ENCODE data around the gene MRPS34.

The MRPS34 gene

GRCh38 chr16:1768767-1769401 is 4.0 kb downstream of the MRPS34 start:
- no peak for DNase-seq

GRCh38 chr16:1768061-1768766 is 4.7 kb downstream of the MRPS34 start:
- DNase-seq: no peak

GRCh38 chr16:1767116-1767994 is 5.6 kb downstream of the MRPS34 start:
- DNase-seq: no peak

GRCh38 chr16:1766701-1767100 is 6.2 kb downstream of the MRPS34 start:
- DNase-seq: no peak

- DNase-seq: no peak
Measured at GRCh38 chr16:1766231-1766630, 6.7 kb downstream of the MRPS34 start.

GRCh38 chr16:1765826-1766225 is 7.1 kb downstream of the MRPS34 start:
- no peak for DNase-seq

- no peak for DNase-seq
Measured at GRCh38 chr16:1764971-1765370, 8.0 kb downstream of the MRPS34 start.

- DNase-seq: no peak
Measured at GRCh38 chr16:1763521-1764511, 9.1 kb downstream of the MRPS34 start.

- no peak for DNase-seq
Measured at GRCh38 chr16:1762879-1763520, 9.9 kb downstream of the MRPS34 start.

- DNase-seq: no peak
Measured at GRCh38 chr16:1762196-1762878, 10.6 kb downstream of the MRPS34 start.

- no peak for DNase-seq
Measured at GRCh38 chr16:1761751-1762150, 11.2 kb downstream of the MRPS34 start.

GRCh38 chr16:1760911-1761310 is 12.0 kb downstream of the MRPS34 start:
- DNase-seq: no peak

- no peak for DNase-seq
Measured at GRCh38 chr16:1759511-1759910, 13.4 kb downstream of the MRPS34 start.

GRCh38 chr16:1758923-1759322 is 14.0 kb downstream of the MRPS34 start:
- DNase-seq: no peak

- DNase-seq: no peak
Measured at GRCh38 chr16:1757714-1758461, 15.0 kb downstream of the MRPS34 start.

- DNase-seq: no peak
Measured at GRCh38 chr16:1754204-1754603, 18.7 kb downstream of the MRPS34 start.

- DNase-seq: no peak
Measured at GRCh38 chr16:1752853-1753252, 20.1 kb downstream of the MRPS34 start.

- no peak for DNase-seq
Measured at GRCh38 chr16:1751946-1752345, 21.0 kb downstream of the MRPS34 start.

GRCh38 chr16:1749152-1750117 is 23.5 kb downstream of the MRPS34 start:
- no peak for DNase-seq

All from T-helper 9 cell (primary cell).